MM.1S (cell line): Measurements from ENCODE around the gene MPI.

Experiments used
- DNase-seq: peaks from one replicate; pipeline ENCODE4 v3.0.0-alpha.2; 2015
- H2AFZ ChIP-seq: fragments of 300-600 bp; sonication (generic); 2 replicates; pipeline ENCODE4 v1.6.0; 2016; ENCODE audit warnings: antibody characterized with exemption, low read length
- H3F3A ChIP-seq: fragments of 300-600 bp; sonication (generic); 2 replicates; pipeline ENCODE4 v1.6.1; 2016; ENCODE audit warnings: mild to moderate bottlenecking, antibody characterized with exemption, low read length, moderate library complexity, mixed read lengths; ENCODE audit not compliant: insufficient read depth
- H3K27ac ChIP-seq: fragments of 300-600 bp; sonication (generic); 2 replicates; pipeline ENCODE4 v1.5.1; 2016; ENCODE audit warnings: mild to moderate bottlenecking, low read length
- H3K27me3 ChIP-seq: fragments of 300-600 bp; sonication (generic); replicated peaks from 2 replicates; pipeline ENCODE4 v1.6.0; 2016; ENCODE audit warnings: low read length; ENCODE audit not compliant: insufficient read depth
- H3K36me3 ChIP-seq: fragments of 300-600 bp; sonication (generic); replicated peaks from 2 replicates; pipeline ENCODE4 v1.6.1; 2016; ENCODE audit warnings: mild to moderate bottlenecking, low read length, mixed read lengths; ENCODE audit not compliant: insufficient read depth
- H3K4me1 ChIP-seq: fragments of 300-600 bp; sonication (generic); 2 replicates; pipeline ENCODE4 v1.6.1; 2016; ENCODE audit warnings: low read length, mixed read lengths
- H3K4me2 ChIP-seq: fragments of 300-600 bp; sonication (generic); 2 replicates; pipeline ENCODE4 v1.6.0; 2016; ENCODE audit warnings: low read depth, low read length
- H3K4me3 ChIP-seq: fragments of 300-600 bp; sonication (generic); 2 replicates; pipeline ENCODE4 v1.5.1; 2016; ENCODE audit warnings: low read length, mixed read lengths
- H3K79me2 ChIP-seq: fragments of 300-600 bp; sonication (generic); 2 replicates; pipeline ENCODE4 v1.6.1; 2016; ENCODE audit warnings: mixed run types, low read length, mixed read lengths
- H3K9ac ChIP-seq: fragments of 300-600 bp; sonication (generic); 2 replicates; pipeline ENCODE4 v1.6.1; 2016; ENCODE audit warnings: low read length, mixed read lengths
- H3K9me2 ChIP-seq: fragments of 300-600 bp; sonication (generic); replicated peaks from 2 replicates; pipeline ENCODE4 v1.6.1; 2016; ENCODE audit warnings: mild to moderate bottlenecking, low read length, mixed read lengths; ENCODE audit not compliant: insufficient read depth
- H3K9me3 ChIP-seq: fragments of 300-600 bp; sonication (generic); replicated peaks from 2 replicates; pipeline ENCODE4 v1.6.1; 2016; ENCODE audit warnings: mild to moderate bottlenecking, low read length, mixed read lengths; ENCODE audit not compliant: insufficient read depth
- H4K20me1 ChIP-seq: fragments of 300-600 bp; sonication (generic); 2 replicates; pipeline ENCODE4 v1.6.1; 2016; ENCODE audit warnings: mild to moderate bottlenecking, low read length, moderate library complexity, mixed read lengths; ENCODE audit not compliant: insufficient read depth
- EZH2 ChIP-seq: fragments of 300-600 bp; sonication (generic); optimal IDR thresholded peaks from 2 replicates; pipeline ENCODE3; 2017; ENCODE audit warnings: low read depth, mild to moderate bottlenecking, antibody characterized with exemption, low read length, mixed read lengths
- EZH2phosphoT487 ChIP-seq: fragments of 300-600 bp; sonication (generic); IDR thresholded peaks from 2 replicates; pipeline ENCODE4 v1.6.1; 2018; ENCODE audit warnings: antibody characterized with exemption, low read length
- TF ChIP-seq, protein P1 (sequence below): fragments of 300-600 bp; sonication (generic); IDR thresholded peaks from 2 replicates; pipeline ENCODE4 v1.5.1; 2016; ENCODE audit warnings: antibody characterized with exemption, low read length, mixed read lengths

Gene MPI

DNA sequence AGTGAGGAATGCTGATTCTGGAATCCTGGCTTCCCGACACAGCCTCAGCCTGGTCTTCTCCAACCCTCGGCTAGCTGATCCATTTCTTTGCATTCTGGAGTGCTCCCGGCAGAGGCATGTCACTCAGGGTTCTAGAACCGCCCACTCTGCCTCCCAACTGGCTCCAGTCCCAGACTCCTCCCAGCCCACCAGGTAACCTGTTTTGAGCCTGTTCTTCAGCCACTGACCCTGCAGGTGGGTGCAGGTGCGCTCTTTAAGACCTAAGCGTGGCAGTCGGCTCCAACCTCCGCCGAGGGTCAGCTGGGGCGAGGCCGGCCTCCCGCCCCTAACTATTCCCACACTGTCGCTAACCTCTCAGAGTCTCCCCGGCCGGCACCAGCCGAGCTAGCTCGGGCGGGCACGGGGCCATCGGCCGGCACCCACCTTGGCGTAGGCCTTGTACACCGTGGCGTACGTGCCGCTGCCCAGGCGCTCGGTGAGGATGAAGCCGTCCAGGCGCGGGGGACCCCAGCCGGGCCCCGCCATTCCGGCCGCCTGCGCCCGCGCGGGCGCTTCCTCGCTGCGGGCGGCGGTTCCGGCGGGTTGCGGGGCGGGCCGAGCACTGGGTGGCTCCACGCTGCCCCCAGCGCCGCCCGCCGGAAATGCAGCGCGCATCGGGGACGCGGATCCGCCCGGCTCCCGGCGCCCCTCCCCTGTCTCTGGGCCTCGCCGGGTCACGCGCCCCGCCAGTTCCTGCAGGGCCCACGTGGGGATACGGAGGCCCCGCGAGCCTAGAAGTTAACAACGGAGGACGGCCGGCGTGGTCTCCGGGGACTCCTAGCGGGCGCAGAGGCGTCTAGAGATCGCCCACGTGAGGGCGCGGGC lies 47.0 kb upstream of the MPI start, which contains the start of gene ULK3:
TSS of gene ULK3 (minus strand) at position 576 of the 864 bp plus-strand sequence. CDS start at position 525, 51 bp downstream.
- H4K20me1 ChIP-seq: no peaks in the 10 kb centered on the region
- peak within 1 kb of the TSS; percentile 96 for H3K4me3 ChIP-seq
- H3K9ac ChIP-seq: peak within 1 kb of the TSS; percentile 81
- no peaks in the 10 kb centered on the region for H3K36me3 ChIP-seq
- H3K79me2 ChIP-seq: peaks cover 25% of the 10 kb centered on the region
- TF ChIP-seq EZH2phosphoT487 (no peak), EZH2 (no peak)
- TF ChIP-seq, protein P1, sequence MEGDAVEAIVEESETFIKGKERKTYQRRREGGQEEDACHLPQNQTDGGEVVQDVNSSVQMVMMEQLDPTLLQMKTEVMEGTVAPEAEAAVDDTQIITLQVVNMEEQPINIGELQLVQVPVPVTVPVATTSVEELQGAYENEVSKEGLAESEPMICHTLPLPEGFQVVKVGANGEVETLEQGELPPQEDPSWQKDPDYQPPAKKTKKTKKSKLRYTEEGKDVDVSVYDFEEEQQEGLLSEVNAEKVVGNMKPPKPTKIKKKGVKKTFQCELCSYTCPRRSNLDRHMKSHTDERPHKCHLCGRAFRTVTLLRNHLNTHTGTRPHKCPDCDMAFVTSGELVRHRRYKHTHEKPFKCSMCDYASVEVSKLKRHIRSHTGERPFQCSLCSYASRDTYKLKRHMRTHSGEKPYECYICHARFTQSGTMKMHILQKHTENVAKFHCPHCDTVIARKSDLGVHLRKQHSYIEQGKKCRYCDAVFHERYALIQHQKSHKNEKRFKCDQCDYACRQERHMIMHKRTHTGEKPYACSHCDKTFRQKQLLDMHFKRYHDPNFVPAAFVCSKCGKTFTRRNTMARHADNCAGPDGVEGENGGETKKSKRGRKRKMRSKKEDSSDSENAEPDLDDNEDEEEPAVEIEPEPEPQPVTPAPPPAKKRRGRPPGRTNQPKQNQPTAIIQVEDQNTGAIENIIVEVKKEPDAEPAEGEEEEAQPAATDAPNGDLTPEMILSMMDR: peak; percentile 51
- H3K4me2 ChIP-seq: peak within 1 kb of the TSS; percentile 83
- peaks cover 7% of the 10 kb centered on the region; the same call in 1 of the 2 replicates for H3K4me1 ChIP-seq
- H3K27ac ChIP-seq: peak within 1 kb of the TSS; percentile 61; the same call in 1 of the 2 replicates
- peak within 1 kb of the TSS; percentile 99 for H2AFZ ChIP-seq
- H3K9me3 ChIP-seq: no peaks in the 10 kb centered on the region
- H3K27me3 ChIP-seq: no peaks in the 10 kb centered on the region
- H3K9me2 ChIP-seq: no peaks in the 10 kb centered on the region
- DNase-seq: peak; percentile 91
- H3F3A ChIP-seq: peaks cover 14% of the 10 kb centered on the region

- Histone ChIP-seq H3K79me2 (peaks cover 25% of the 10 kb centered on the region), H3K4me1 (peaks cover 7% of the 10 kb centered on the region; the same call in 1 of the 2 replicates), H3K27me3 (no peaks in the 10 kb centered on the region), H3K27ac (peak overlapping the region; percentile 53; the same call in 1 of the 2 replicates), H3K36me3 (no peaks in the 10 kb centered on the region), H3K9me2 (no peaks in the 10 kb centered on the region), H3K9ac (peak overlapping the region; percentile 81), H3F3A (peaks cover 14% of the 10 kb centered on the region), H3K4me2 (peak overlapping the region; percentile 77), H2AFZ (peak overlapping the region; percentile 76), H4K20me1 (no peaks in the 10 kb centered on the region), H3K4me3 (peak overlapping the region; percentile 66), H3K9me3 (no peaks in the 10 kb centered on the region)
- DNase-seq: no peak
- TF ChIP-seq EZH2 (no peak), EZH2phosphoT487 (no peak)
- TF ChIP-seq, protein P1: no peak; the same call in none of the 2 replicates
These were observed 46.4 kb upstream of the MPI start for GRCh38 chr15:74843445-74843828.

- Histone ChIP-seq H3K79me2 (peaks cover 25% of the 10 kb centered on the region), H4K20me1 (no peaks in the 10 kb centered on the region), H3K4me3 (peak overlapping the region; percentile 66), H3K4me1 (peaks cover 7% of the 10 kb centered on the region; the same call in 1 of the 2 replicates), H3F3A (peaks cover 14% of the 10 kb centered on the region), H2AFZ (no peak overlapping the region), H3K36me3 (no peaks in the 10 kb centered on the region), H3K27ac (no peak overlapping the region), H3K9me2 (no peaks in the 10 kb centered on the region), H3K9ac (peak overlapping the region; percentile 81), H3K27me3 (no peaks in the 10 kb centered on the region), H3K4me2 (peak overlapping the region; percentile 77), H3K9me3 (no peaks in the 10 kb centered on the region)
- TF ChIP-seq EZH2: no peak
- TF ChIP-seq, protein P1: no peak
- TF ChIP-seq EZH2phosphoT487: no peak
- no peak for DNase-seq
These were observed 45.9 kb upstream of the MPI start for GRCh38 chr15:74843891-74844299.
